NCI-H2227 (cell line): Measurements from ENCODE around the gene DSCAML1.

Experiments used
- DNase-seq: peaks from one replicate; lab custom pipeline; 2025; ENCODE audit not compliant: unreplicated experiment; lab: John Stamatoyannopoulos, UW

DSCAML1 gene

DNA sequence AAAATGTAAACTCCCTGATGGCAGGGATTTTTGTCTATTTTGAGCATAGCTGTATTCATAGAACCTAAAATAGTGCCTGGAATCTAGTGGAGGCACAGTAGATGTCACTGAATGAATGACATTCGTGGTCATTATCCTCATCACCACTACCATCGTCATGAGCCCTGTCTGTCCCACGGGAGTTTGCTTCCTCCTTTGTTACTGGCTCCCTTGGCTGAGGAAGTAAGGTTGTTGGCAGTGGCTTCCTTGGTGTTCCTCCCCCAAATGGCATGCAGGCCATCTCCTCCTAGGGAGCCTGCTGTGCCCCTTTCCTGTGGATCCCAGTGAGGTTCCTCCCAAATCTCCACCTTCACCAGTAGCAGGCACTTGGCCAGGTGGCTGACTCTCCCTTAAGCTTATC lies 286.4 kb downstream of the DSCAML1 start:
- no peak for DNase-seq

- DNase-seq, result no peak
These were observed 287.5 kb downstream of the DSCAML1 start for GRCh38 chr11:117509543-117509942.

DNA sequence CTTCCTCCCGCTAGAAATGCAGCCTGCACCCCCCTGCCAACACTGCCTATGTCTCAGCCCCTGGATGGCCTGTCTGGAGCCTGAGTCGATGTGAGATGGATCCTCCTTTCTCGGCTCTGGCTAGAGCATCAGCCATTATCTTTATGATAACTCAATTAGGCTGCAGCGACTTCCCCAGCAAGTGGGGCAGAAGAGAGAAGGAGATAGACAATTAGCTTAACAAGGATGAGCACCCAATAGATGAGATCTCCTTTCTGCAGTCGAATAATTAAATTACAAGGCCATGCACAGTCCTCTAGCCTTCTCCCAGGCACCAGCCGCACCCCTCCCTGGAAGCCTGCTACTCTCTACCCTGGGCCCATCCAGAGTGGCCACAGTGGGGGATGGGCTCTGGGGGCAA lies 290.0 kb downstream of the DSCAML1 start:
- DNase-seq, result no peak

DNA sequence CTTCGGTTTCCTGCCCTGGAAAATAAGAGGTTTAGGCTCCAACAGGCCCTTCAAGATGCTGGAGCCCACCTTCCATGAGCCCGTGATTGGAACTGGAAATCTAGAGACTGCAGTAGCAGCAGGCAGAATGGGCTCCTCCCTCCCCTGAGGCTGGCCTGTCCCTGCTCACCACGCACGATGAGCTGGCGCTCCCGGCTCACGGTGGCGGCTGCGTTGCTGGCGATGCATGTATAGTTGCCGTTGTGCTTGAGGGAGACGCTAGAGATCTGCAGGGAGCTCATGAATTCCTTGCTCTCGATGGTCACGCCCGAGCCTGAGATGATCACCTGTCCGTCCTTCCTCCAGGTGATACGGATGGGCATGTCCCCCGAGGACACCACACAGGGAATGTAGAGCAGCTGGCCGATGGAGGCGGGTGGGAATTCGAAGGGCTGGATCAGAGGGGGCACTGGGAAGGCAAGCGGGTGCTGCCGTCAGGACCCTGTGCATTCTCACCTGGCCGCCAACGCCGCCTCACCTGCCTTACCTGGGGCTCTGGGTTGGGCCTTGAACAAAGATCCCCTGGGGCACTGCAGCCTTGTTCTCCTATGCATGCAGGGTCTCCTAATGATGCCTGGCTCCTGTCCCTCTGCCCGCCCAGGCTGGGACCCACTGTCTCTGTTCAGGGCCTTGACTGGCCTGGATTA lies 291.6 kb downstream of the DSCAML1 start:
- DNase-seq, result no peak

- no peak for DNase-seq
These were observed 294.3 kb downstream of the DSCAML1 start for GRCh38 chr11:117502779-117503100.

GRCh38 chr11:117502015-117502778 lies 294.8 kb downstream of the DSCAML1 start:
- no peak for DNase-seq

- peak; percentile 9 for DNase-seq
These were observed 295.6 kb downstream of the DSCAML1 start for GRCh38 chr11:117501237-117501898.

- no peak for DNase-seq
These were observed 298.2 kb downstream of the DSCAML1 start for GRCh38 chr11:117498791-117499190.

GRCh38 chr11:117497206-117497951 lies 299.6 kb downstream of the DSCAML1 start:
- DNase-seq, result no peak

DNA sequence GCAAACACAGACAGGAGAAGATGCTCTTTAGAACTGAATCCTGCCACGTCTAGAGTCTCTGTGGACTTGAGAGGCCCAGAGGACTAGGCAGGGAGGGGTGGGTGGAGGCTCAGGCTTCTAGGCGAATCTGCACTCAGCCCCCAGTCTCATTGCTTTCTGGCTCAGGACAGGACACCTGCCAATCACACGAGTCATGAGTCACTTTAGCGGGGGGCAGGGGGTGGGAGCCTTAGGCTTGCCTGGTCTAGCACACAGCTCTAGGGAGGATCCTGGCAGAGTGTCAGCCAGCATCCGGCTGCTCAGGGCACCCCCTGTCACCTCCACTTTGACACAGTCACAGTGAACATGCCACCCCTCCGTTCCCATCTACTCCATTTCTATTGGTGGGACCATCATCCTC lies 301.7 kb downstream of the DSCAML1 start:
- no peak for DNase-seq

DNA sequence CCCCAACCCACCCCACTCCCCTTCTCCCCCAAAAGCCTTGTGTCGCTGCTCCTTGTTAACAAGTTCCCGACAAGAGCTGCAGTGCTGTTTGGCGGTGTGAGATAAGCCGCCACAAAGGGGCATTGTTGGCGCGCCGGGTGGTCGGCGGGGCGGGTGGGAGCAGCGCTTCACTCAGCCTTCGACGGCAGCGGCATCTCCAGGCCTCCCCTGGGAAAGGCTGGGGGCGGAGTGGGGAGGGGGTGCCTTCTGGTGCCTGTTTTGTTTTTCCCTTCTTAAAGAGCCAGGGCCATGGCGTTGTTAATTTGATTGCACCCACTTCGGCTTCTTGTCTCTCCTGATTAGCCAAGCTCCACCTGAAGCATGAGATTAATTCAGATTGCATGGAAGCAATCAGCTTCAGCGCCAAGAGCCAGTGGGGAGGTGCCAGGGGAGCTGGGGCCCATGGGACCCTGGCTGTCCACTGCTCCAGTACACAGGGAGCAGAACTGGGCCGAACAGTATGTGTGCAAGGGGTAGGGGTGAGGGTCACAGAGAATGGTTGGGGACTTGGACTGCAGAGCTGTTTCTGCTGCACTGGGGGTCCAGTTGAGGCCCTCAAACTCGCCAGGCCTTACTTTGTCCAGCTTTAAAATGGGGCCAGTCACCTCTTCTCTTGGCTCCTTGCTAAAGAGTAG lies 304.3 kb downstream of the DSCAML1 start:
- no peak for DNase-seq

DNA sequence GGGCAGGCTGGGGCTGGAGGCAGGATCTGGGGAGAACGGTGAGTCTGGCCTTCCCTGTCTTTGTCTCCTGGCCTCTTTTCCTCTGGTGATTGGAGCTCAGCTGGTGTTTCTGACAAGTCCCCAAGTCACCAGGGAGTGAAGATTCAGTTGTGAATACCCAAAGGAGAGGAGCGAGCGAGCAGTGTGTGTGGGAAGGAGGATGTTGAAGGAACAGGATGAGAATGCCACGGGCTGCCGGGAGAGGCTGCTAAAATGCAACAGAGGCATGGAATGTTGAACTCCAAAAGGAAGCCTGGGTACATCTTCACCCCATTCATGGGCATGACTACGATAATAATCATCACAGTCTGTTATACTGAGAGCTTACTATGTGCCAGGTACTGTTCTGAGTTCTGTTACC lies 306.1 kb downstream of the DSCAML1 start:
- DNase-seq, result no peak

GRCh38 chr11:117489999-117490679 lies 306.9 kb downstream of the DSCAML1 start:
- peak; percentile 17 for DNase-seq

- DNase-seq, result no peak
These were observed 307.7 kb downstream of the DSCAML1 start for GRCh38 chr11:117488996-117489952.

GRCh38 chr11:117486059-117486458 lies 311.0 kb downstream of the DSCAML1 start:
- no peak for DNase-seq

GRCh38 chr11:117484156-117484555 lies 312.9 kb downstream of the DSCAML1 start:
- DNase-seq, result no peak

DNA sequence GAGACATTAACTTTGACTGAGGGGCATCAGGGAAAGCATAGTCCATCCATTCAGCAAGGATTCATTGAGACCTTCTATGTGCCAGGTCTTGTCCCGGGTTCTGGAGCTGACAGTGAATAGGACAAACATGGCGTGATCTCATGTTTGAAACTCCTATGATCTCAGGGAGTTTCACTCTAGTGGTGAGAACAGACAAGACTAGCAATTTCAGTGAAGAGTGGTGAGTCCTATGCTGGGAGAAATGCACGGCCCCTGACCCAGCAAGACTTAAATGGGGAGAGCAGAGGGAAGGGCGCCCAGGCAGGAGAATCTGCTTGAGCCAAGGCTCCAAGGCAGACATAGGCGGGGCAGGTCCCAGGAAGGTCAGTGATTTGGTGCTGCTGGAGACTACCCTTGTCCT lies 313.6 kb downstream of the DSCAML1 start:
- DNase-seq, result no peak

DNA sequence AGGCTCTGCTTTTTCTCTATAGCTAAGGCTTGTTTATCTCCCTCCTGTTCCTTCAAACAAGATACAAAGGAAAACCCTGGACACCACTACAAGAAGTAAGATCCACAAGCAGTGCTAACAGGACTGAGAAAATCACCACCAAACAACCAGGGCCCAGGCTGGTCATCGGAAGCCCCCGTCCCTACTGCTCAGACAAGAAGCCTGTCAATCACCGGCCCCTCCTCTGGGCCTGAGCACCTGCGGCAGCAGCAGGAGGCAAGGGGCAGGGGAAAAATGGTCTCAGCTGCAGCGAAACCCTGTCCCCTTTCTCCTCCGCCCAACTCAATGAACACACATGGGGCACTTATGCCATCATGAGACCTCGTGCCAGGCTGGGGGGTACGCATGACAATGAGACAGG lies 314.1 kb downstream of the DSCAML1 start:
- DNase-seq, result no peak

DNA sequence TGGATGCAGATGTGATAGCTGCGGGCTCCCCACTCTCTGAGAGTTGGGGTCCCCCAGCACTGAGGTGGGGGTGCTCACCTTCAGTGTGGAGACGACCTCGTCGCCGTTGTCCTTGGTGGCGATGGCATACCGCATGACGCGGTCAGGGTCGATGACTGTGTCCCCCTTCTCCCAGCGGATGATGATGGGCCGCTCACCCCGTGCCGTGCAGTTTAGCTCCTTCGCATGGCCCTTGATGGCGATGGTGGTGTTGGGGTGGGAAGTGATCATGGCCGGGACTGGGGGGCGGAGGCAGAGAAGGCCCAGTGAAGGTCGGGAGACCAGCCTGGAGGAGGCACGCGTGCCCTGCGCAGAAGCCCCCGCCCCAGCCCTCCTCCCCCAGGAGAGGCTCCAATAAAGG lies 315.1 kb downstream of the DSCAML1 start:
- DNase-seq, result no peak
